Erythroblast (primary cell): ENCODE measurements around the gene RGR.

Source experiments
- DNase-seq, 2 experiments: peaks; one replicate each; lab custom pipeline; 2025; lab: John Stamatoyannopoulos, UW
- GATA1 ChIP-seq: IDR thresholded peaks from 2 replicates; pipeline ENCODE4 v1.6.1; 2011; ENCODE audit warnings: low read depth, mild to moderate bottlenecking, control low read depth, low read length, moderate library complexity
- POLR2A ChIP-seq: IDR thresholded peaks from 2 replicates; pipeline ENCODE4 v1.6.1; 2011; ENCODE audit warnings: mild to moderate bottlenecking, low read length

Gene RGR

GRCh38 chr10:84286695-84287094 lies 41.8 kb downstream of the RGR start:
- DNase-seq: no peak
- TF ChIP-seq GATA1 (no peak), POLR2A (no peak)

GRCh38 chr10:84288151-84288550 lies 43.3 kb downstream of the RGR start:
- TF ChIP-seq GATA1: no peak
- no peak for TF ChIP-seq POLR2A

GRCh38 chr10:84289521-84290200 lies 44.8 kb downstream of the RGR start:
- TF ChIP-seq POLR2A: no peak
- no peak for TF ChIP-seq GATA1
- DNase-seq: no peak

More at GRCh38 chr10:84288151-84288550, 43.3 kb downstream of the RGR start:
- no peak for DNase-seq

- TF ChIP-seq POLR2A: no peak
- no peak for TF ChIP-seq GATA1
- no peak for DNase-seq
Measured at GRCh38 chr10:84290235-84290634, 45.4 kb downstream of the RGR start.

GRCh38 chr10:84291384-84291783 lies 46.5 kb downstream of the RGR start:
- peak in 1 of 2 experiments; percentile 6 for DNase-seq
- TF ChIP-seq POLR2A: no peak
- no peak for TF ChIP-seq GATA1

GRCh38 chr10:84292502-84292901 lies 47.6 kb downstream of the RGR start:
- no peak for DNase-seq

GRCh38 chr10:84293171-84293570 lies 48.3 kb downstream of the RGR start:
- DNase-seq: no peak
- TF ChIP-seq GATA1 (no peak), POLR2A (no peak)

More at GRCh38 chr10:84292502-84292901, 47.6 kb downstream of the RGR start:
- TF ChIP-seq GATA1 (no peak), POLR2A (no peak)

GRCh38 chr10:84293574-84294016 lies 48.7 kb downstream of the RGR start:
- no peak for TF ChIP-seq POLR2A
- no peak for TF ChIP-seq GATA1
- peak; percentile 15 to 46 for DNase-seq

GRCh38 chr10:84294766-84295447 lies 50.1 kb downstream of the RGR start:
- no peak for TF ChIP-seq GATA1
- TF ChIP-seq POLR2A: no peak
- DNase-seq: no peak

GRCh38 chr10:84296091-84296981 lies 51.5 kb downstream of the RGR start:
- TF ChIP-seq POLR2A (no peak), GATA1 (no peak)

GRCh38 chr10:84298057-84298456 lies 53.2 kb downstream of the RGR start:
- DNase-seq: no peak
- TF ChIP-seq POLR2A: no peak
- TF ChIP-seq GATA1: no peak

More at GRCh38 chr10:84296091-84296981, 51.5 kb downstream of the RGR start:
- DNase-seq: no peak

- TF ChIP-seq GATA1 (no peak), POLR2A (no peak)
Measured at GRCh38 chr10:84302223-84302622, 57.4 kb downstream of the RGR start.

GRCh38 chr10:84306751-84307384 lies 62.0 kb downstream of the RGR start:
- TF ChIP-seq GATA1 (no peak), POLR2A (no peak)
- no peak for DNase-seq

More at GRCh38 chr10:84302223-84302622, 57.4 kb downstream of the RGR start:
- no peak for DNase-seq
